Cardiac muscle cell (in vitro differentiated cells and primary cell): ENCODE results near the gene SPRN. TPM values are rescaled to one million over a fixed set of nuclear protein-coding genes. Genes with fewer than 3 reads are reported as not detected.

Experiments
- DNase-seq, 2 donors: peaks; one replicate each; pipeline versions ENCODE4 v3.0.0 to v3.0.0-alpha.2; 2010 to 2017; ENCODE audit warnings: low read depth in 1 of 2, low spot score in 1 of 2
- H3K27ac ChIP-seq: fragments of 200-600 bp; sonication (generic); 2 replicates; pipeline ENCODE4 v1.5.1; 2016
- H3K27me3 ChIP-seq: fragments of 200-600 bp; sonication (generic); 2 replicates; pipeline ENCODE4 v1.6.0; 2016; ENCODE audit warnings: control low read depth
- H3K36me3 ChIP-seq: fragments of 200-600 bp; sonication (generic); 2 replicates; pipeline ENCODE4 v1.5.1; 2016; ENCODE audit warnings: control low read depth
- H3K4me1 ChIP-seq: fragments of 200-600 bp; sonication (generic); 2 replicates; pipeline ENCODE4 v1.8.1; 2017; ENCODE audit warnings: low read depth, mild to moderate bottlenecking, mixed run types
- H3K4me3 ChIP-seq: fragments of 200-600 bp; sonication (generic); 2 replicates; pipeline ENCODE4 v1.5.1; 2016; ENCODE audit warnings: mild to moderate bottlenecking
- H3K9me3 ChIP-seq: fragments of 200-600 bp; sonication (generic); 2 replicates; pipeline ENCODE4 v1.5.1; 2017; ENCODE audit warnings: low read depth, mild to moderate bottlenecking, control low read depth
- CTCF ChIP-seq: IDR thresholded peaks from 2 replicates; pipeline ENCODE4 v1.5.1; 2012; ENCODE audit warnings: low read depth, mild to moderate bottlenecking, low read length
- polyA plus RNA-seq: library from polyadenylated mRNA; unstranded; fragments of >200 nt; fragmentation: Nextera tagmentation; extraction: Ambion mirVana; gene quantifications from 2 replicates; pipeline ENCODE4 v1.2.1, GENCODE V29; 2016
- total RNA-seq: library from RNA; depleted of rRNA; stranded (reverse); fragments of >200 nt; gene quantifications from 2 replicates; pipeline ENCODE4 v1.2.3, GENCODE V29; 2016

SPRN gene
- total and polyA plus RNA-seq, 2 experiments from 2014 or later: 0.33 to 2.3 TPM

- peaks cover 38% of the 10 kb centered on the region for H3K36me3 ChIP-seq
- DNase-seq: no peak
- H3K27ac ChIP-seq: no peak overlapping the region
- no peaks in the 10 kb centered on the region for H3K9me3 ChIP-seq
- H3K4me3 ChIP-seq: no peak overlapping the region
- H3K27me3 ChIP-seq: no peaks in the 10 kb centered on the region
- no peak for TF ChIP-seq CTCF
- peaks cover 6% of the 10 kb centered on the region for H3K4me1 ChIP-seq
These were observed 25.3 kb downstream of the SPRN start for GRCh38 chr10:133399123-133399601.

GRCh38 chr10:133397938-133398337 is 26.5 kb downstream of the SPRN start:
- H3K27ac ChIP-seq: no peak overlapping the region
- H3K36me3 ChIP-seq: peaks cover 33% of the 10 kb centered on the region
- no peak overlapping the region for H3K4me3 ChIP-seq
- no peak for DNase-seq
- no peak for TF ChIP-seq CTCF
- H3K27me3 ChIP-seq: no peaks in the 10 kb centered on the region
- H3K9me3 ChIP-seq: no peaks in the 10 kb centered on the region
- peaks cover 8% of the 10 kb centered on the region for H3K4me1 ChIP-seq

- DNase-seq: no peak
- Histone ChIP-seq H3K36me3 (peaks cover 20% of the 10 kb centered on the region), H3K9me3 (no peaks in the 10 kb centered on the region), H3K27ac (no peak overlapping the region), H3K4me3 (no peak overlapping the region), H3K27me3 (no peaks in the 10 kb centered on the region), H3K4me1 (peaks cover 8% of the 10 kb centered on the region)
- no peak for TF ChIP-seq CTCF
These were observed 28.3 kb downstream of the SPRN start for GRCh38 chr10:133396035-133396624.

GRCh38 chr10:133394801-133395221 is 29.6 kb downstream of the SPRN start:
- Histone ChIP-seq H3K36me3 (peaks cover 20% of the 10 kb centered on the region), H3K9me3 (no peaks in the 10 kb centered on the region), H3K27me3 (no peaks in the 10 kb centered on the region), H3K4me1 (peaks cover 8% of the 10 kb centered on the region), H3K27ac (peak overlapping the region; percentile 92), H3K4me3 (peak overlapping the region; percentile 91)
- no peak for TF ChIP-seq CTCF
- peak in 1 of 2 donors; percentile 16 for DNase-seq

- Histone ChIP-seq H3K27ac (peak within 1 kb of the TSS; percentile 92), H3K4me3 (peak within 1 kb of the TSS; percentile 91), H3K9me3 (no peaks in the 10 kb centered on the region), H3K27me3 (no peaks in the 10 kb centered on the region), H3K4me1 (peaks cover 8% of the 10 kb centered on the region), H3K36me3 (peaks cover 18% of the 10 kb centered on the region)
- peak; percentile 6 for TF ChIP-seq CTCF
- peak; percentile 95 to 98 for DNase-seq
These were observed 30.3 kb downstream of the SPRN start, which contains the start of gene MTG1 for GRCh38 chr10:133394064-133394663. Gene MTG1 (plus strand): TSS chr10:133394157. CDS start chr10:133394221, 64 bp downstream.
